Adipocyte (in vitro differentiated cells): ENCODE data around the gene COQ7.

ENCODE experiments used
- DNase-seq: peaks from one replicate; pipeline ENCODE4 v3.0.0-alpha.2; 2015; ENCODE audit warnings: low read depth
- H3K27me3 ChIP-seq: replicated peaks from 2 replicates; pipeline ENCODE4 v1.7.0; 2013; ENCODE audit warnings: mild to moderate bottlenecking, low read length, moderate library complexity; ENCODE audit not compliant: control insufficient read depth, insufficient read depth
- H3K36me3 ChIP-seq: 2 replicates; pipeline ENCODE4 v1.7.0; 2013; ENCODE audit warnings: low read length, mild to moderate bottlenecking, moderate library complexity; ENCODE audit not compliant: control insufficient read depth, insufficient read depth, severe bottlenecking
- H3K4me1 ChIP-seq: 2 replicates; pipeline ENCODE4 v1.7.0; 2013; ENCODE audit warnings: mild to moderate bottlenecking, low read length, moderate library complexity; ENCODE audit not compliant: control insufficient read depth, insufficient read depth
- H3K4me3 ChIP-seq: 2 replicates; pipeline ENCODE4 v1.7.0; 2013; ENCODE audit warnings: mild to moderate bottlenecking, low read length, moderate library complexity
- H3K9ac ChIP-seq: 2 replicates; pipeline ENCODE4 v1.7.0; 2013; ENCODE audit warnings: mild to moderate bottlenecking, low read length, moderate library complexity
- H3K9me3 ChIP-seq: 2 replicates; pipeline ENCODE4 v1.7.0; 2013; ENCODE audit warnings: mild to moderate bottlenecking, low read length, moderate library complexity; ENCODE audit not compliant: control insufficient read depth

Gene COQ7

DNA sequence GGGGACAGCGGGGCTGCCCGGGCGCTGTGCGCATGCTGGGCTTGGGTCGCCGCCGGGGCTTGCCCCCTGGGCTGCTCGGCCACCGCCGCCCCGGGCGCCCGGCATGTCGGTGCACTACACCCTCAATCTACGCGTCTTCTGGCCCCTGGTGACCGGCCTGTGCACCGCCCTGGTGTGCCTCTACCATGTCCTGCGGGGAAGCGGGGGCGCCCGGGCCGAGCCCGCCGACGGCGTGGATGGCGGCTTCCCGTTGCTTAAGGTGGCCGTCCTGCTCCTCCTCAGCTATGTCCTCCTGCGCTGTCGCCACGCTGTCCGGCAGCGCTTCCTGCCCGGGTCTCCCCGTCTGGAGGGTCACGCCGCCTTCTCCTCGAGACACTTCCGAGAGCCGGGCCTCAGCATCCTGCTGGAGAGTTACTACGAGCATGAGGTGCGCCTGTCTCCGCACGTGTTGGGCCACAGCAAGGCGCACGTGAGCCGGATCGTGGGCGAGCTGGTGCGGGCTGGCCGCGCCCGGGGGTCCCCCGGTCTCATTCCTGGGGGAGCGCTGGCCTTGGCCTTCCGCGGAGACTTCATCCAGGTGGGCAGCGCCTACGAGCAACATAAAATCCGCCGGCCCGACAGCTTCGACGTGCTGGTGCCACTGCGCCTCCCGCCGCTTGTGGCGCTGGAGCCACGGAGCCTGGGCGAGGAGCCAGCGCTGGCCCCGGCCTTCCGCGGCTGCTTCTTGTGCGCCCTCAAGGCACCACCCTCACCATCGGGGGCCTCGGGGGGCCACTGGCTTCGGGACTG is 47.1 kb downstream of the COQ7 start:
- H3K4me1 ChIP-seq = peaks cover 45% of the 10 kb centered on the region
- DNase-seq = peak; percentile 71
- no peaks in the 10 kb centered on the region for H3K9me3 ChIP-seq
- H3K27me3 ChIP-seq = no peaks in the 10 kb centered on the region
- peaks cover 10% of the 10 kb centered on the region for H3K36me3 ChIP-seq
- H3K4me3 ChIP-seq = peak overlapping the region; percentile 90
- H3K9ac ChIP-seq = peak overlapping the region; percentile 94

DNA sequence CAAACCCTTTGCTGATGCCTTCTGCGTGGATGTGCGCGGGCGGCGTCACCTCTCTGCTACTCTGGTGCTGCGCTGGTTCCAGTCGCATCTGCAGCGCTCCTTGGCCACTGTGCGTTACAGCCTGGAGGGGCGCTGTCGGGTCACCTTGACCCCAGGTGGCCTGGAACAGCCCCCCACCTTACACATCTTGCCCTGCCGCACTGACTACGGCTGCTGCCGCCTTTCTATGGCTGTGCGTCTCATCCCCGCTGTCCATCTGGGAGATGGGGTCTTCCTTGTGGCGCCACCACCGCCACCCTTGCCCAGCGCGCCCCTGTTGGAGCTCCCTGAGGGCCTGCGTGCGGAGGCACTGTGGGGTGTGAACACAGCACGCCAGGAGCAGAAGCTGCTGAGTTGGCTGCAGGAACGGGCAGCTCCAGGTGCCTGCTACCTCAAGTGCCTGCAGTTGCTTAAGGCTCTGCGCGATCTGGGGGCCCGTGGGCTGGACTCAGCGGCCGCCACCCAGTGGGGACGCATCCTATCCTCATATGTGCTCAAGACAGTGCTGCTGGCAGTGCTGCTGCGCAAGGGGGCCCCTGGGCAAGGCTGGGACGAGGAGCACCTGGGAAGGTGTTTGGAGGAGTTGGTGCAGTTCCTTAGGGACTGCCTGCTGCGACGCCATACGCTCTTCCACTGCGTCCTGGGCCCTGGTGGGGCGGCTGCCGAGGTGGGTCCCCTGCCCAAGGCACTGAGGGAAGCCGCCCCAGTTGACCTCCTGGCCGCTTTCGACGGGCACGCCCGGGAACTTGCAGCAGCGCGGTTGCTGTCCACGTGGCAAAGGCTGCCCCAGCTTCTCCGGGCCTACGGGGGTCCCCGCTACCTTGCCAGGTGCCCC is 48.0 kb downstream of the COQ7 start:
- DNase-seq = no peak
- H3K9me3 ChIP-seq = no peaks in the 10 kb centered on the region
- peaks cover 52% of the 10 kb centered on the region for H3K4me1 ChIP-seq
- peak overlapping the region; percentile 90 for H3K4me3 ChIP-seq
- H3K27me3 ChIP-seq = no peaks in the 10 kb centered on the region
- peak overlapping the region; percentile 94 for H3K9ac ChIP-seq
- H3K36me3 ChIP-seq = peaks cover 10% of the 10 kb centered on the region

DNA sequence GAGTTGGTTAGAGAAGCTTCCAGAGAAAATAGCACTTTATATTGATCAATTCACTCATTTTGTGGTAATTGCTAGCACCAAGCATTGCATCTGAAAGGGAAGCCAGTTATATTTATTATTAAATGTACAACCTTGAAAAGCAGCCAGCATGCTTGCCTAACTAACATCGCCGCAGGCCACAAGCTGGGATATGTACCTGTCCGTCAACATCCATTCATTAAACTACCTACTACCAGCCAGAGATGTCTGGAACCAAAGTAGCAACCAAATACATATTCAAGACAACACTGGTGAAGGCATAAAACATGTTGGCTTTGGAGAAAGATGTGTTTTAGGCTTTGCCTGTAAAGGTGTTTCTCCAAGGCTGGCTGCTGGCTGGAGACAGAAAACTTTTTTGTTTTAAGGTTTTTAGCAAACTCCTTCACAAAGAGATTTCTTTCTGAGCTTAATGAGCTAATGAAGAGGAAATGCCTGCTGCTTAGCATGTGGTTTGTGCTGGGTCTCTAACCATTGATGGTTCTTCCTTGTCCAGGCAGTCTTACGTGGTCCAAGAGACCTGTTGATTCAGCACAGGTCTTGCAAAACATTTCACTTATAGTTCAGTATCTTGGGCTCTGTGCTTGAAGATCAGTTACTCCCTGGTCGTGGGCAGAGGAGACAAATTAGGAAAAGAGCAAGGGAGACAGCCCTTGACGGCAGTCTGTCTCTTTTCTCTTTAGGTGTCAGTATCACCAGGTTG is 49.5 kb downstream of the COQ7 start:
- Histone ChIP-seq H3K36me3 (peaks cover 16% of the 10 kb centered on the region), H3K27me3 (no peaks in the 10 kb centered on the region), H3K4me3 (peak overlapping the region; percentile 90), H3K9me3 (no peaks in the 10 kb centered on the region), H3K9ac (peak overlapping the region; percentile 94), H3K4me1 (peaks cover 66% of the 10 kb centered on the region)
- DNase-seq = peak; percentile 25

DNA sequence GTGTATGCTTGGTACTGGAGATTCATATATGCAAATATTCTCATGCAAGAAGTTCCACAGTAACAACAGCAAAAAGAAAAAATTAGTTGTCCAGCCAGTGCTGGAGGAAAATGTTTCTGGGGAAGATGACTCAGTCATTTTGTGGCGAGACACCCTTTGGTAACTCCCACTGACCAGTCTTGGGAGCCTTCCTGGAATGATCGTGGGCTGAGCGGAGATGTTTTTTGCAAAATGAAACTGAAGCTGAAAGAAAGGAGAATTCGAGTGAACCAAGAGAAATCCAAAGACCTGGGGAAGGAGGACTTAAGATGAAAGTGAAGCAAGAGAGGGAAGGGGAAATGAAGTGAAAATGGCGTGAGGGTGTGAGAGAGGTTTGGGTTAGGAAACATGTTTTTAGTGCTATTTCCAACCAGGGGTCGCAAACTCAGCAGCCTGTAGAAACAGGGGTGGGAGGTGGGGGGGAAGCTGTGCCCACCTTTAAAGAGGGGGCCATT is 51.6 kb downstream of the COQ7 start:
- Histone ChIP-seq H3K36me3 (peaks cover 16% of the 10 kb centered on the region), H3K4me3 (peak overlapping the region; percentile 82), H3K27me3 (no peaks in the 10 kb centered on the region), H3K9me3 (no peaks in the 10 kb centered on the region), H3K9ac (peak overlapping the region; percentile 90), H3K4me1 (peaks cover 63% of the 10 kb centered on the region)
- peak; percentile 95 for DNase-seq

DNA sequence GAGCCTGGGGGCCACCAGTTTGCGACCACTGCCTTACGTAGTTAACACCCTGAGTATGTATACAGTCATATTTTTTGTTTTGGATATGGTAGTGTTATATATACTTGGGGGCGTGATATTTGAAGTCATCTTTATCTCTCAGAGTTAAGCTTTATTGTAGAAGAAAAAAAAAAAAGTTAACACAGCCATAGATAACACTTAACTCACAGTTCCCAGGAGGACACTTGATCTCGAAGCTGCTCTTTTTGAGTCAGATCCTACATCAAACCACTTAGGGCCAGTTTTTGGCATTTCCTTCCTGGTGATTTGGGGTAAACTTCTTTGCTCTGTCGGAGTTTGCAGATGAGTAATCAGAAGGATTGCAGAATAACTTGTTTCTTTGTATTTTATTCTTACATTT is 52.1 kb downstream of the COQ7 start:
- DNase-seq = peak; percentile 74
- Histone ChIP-seq H3K9me3 (no peaks in the 10 kb centered on the region), H3K27me3 (no peaks in the 10 kb centered on the region), H3K9ac (peak overlapping the region; percentile 90), H3K4me1 (peaks cover 63% of the 10 kb centered on the region), H3K4me3 (peak overlapping the region; percentile 82), H3K36me3 (peaks cover 16% of the 10 kb centered on the region)

DNA sequence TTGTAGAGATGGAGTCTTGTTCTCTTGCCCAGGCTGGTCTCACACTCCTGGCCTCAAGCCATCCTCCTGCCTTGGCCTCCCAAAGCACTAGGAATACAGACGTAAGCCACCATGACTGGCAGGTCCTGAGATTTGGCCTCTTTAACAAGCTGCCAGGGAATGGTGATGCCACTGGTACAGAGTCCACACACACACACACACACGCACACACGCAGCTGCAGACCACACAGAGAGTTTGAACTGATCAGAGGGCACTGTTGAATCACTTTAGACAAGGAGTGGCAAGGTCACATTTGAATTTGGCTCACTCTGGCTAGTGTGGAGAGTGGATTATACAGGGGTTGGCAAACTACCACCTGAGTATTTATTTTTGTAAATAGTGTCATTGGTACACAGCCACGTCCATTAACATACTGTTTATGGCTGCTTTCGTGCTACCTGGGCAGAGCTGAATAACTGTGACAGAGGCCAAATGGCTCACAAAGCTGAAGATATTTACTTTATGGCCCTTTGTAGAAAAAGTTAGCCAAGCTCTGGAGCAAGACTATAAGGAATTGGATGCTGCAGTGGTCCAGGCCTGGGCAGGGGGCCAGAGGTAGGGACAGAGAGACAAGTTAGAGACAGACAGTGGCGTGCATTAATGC is 56.2 kb downstream of the COQ7 start:
- H3K36me3 ChIP-seq = peaks cover 5% of the 10 kb centered on the region
- no peak overlapping the region for H3K4me3 ChIP-seq
- no peaks in the 10 kb centered on the region for H3K27me3 ChIP-seq
- H3K4me1 ChIP-seq = peaks cover 29% of the 10 kb centered on the region
- H3K9me3 ChIP-seq = peaks cover 2% of the 10 kb centered on the region
- H3K9ac ChIP-seq = no peak overlapping the region
- no peak for DNase-seq

GRCh38 chr16:19126300-19126699 is 58.9 kb downstream of the COQ7 start:
- Histone ChIP-seq H3K9ac (no peak overlapping the region), H3K9me3 (peaks cover 2% of the 10 kb centered on the region), H3K4me1 (peaks cover 19% of the 10 kb centered on the region), H3K36me3 (no peaks in the 10 kb centered on the region), H3K4me3 (no peak overlapping the region), H3K27me3 (no peaks in the 10 kb centered on the region)
- DNase-seq = no peak

DNA sequence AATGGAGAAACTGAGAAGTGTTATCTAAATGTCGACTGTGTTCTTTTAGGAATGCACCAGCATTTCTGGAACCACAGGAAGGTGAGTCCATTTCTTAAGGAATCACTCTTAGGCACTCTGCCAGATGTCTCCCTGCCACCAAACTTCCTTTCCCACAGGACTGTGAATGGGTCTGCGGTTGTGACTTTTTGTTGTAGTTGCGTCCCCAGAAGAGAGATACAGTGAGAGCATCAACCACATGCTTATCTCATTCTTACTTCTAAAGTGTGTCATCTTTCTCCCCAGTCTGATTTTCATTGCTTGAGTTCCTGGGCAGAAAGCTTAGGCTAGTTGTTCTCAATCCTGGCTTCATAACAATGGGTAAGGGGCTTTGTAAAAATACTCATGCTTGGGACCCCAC is 59.8 kb downstream of the COQ7 start:
- Histone ChIP-seq H3K4me3 (no peak overlapping the region), H3K9me3 (peaks cover 2% of the 10 kb centered on the region), H3K36me3 (no peaks in the 10 kb centered on the region), H3K27me3 (no peaks in the 10 kb centered on the region), H3K4me1 (peaks cover 19% of the 10 kb centered on the region), H3K9ac (no peak overlapping the region)
- no peak for DNase-seq

DNA sequence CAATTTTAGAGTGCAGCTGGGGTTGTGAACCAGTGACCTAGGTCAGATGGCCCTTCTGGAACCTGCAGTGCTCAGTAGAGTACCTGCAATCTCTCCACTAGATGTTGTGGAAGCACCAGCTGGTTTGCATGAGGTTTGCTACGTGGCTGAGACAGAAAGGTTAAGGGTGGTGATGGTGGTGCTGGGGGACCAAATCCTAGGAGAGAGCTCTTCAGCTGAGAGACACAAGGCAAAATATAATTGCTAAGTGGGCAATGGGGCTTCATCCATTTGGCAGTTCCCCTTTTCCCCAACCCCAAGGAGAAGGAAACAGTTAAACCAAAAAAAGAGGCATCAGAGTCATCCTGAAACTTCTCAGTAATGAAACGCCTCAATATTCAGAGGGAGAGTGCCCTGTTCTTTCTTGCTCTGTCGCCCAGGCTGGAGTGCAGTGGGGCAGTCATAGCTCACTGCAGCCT is 60.3 kb downstream of the COQ7 start:
- no peaks in the 10 kb centered on the region for H3K36me3 ChIP-seq
- no peak for DNase-seq
- H3K27me3 ChIP-seq = no peaks in the 10 kb centered on the region
- H3K4me3 ChIP-seq = no peak overlapping the region
- H3K9ac ChIP-seq = no peak overlapping the region
- peaks cover 2% of the 10 kb centered on the region for H3K9me3 ChIP-seq
- H3K4me1 ChIP-seq = peaks cover 19% of the 10 kb centered on the region

DNA sequence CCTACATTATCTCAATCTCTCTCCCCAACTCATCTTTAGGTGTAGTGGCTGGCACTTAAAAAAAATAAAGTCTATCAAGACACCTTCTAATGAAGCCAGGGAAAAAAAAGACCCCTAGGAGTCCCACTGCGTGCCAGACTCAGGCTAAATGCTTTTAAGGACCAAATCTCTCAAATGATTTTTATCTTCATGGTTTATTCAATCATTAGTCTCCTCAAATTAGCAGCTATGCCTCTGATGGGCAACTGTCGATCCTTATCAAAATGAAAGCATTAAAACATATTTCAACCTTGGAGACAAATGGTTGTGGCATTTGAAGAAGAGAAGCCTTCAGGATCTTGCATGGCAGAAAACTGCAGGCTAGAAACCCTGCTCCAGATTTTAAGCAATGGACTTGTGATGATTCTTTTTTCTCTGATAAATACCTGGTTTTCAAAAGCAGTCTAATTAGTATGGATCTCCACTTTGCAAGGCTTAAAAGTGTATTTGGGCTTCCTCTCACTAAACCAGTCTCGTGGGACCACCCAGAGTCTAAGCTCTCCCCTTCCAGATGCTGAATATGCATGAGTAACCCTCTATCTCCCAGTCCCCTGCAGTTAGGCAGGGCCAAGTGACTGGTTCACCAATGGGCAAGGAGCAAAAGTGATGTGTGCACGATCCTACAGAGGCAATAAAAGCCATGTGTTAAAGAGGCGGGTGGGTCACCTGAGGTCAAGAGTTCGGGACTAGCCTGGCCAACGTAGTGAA is 61.2 kb downstream of the COQ7 start:
- H3K4me1 ChIP-seq = peaks cover 19% of the 10 kb centered on the region
- no peaks in the 10 kb centered on the region for H3K27me3 ChIP-seq
- DNase-seq = no peak
- no peak overlapping the region for H3K4me3 ChIP-seq
- H3K36me3 ChIP-seq = no peaks in the 10 kb centered on the region
- no peak overlapping the region for H3K9ac ChIP-seq
- H3K9me3 ChIP-seq = peaks cover 2% of the 10 kb centered on the region
